Right hindlimb (tissue), 1 donor: ENCODE results near the gene SLC52A3.
A peak's percentile ranks its signal among the peaks of the same experiment; 100 is the strongest.
"Not testable (repeated sequence)": the region's sequence is repeated elsewhere in the genome, so short reads cannot be mapped to it uniquely, and the experiment has no call there.

Experiments
- DNase-seq: peaks from one replicate; pipeline ENCODE4 v3.0.0-alpha.2; 2018

SLC52A3 gene

DNA sequence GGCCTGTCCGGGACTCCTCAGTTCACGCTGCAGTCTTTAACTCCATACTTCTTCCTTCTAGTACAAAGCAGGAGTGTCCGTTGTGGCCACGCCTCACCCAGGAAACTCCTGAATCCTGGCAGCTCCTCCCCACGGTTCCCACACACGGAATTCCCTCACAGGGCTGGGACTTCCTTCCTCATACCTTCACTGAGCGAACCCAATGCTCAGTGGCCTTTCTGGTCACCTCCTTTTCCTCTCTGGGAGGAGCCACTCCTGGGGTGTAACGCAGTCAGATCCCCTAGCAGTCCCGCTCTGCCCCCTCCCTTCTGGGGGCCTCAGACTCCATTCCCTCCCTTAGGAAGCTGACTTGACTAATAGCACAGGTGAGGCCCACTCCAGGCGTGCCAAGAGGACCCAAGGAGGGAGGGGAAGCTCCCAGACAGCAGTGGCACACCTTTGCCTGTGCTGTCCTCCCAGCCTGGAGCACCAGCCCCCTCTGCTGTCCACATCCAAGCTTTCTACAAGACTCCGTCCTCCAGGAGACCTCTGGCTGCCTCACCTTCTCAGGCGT is at the start of gene SLC52A3:
Gene SLC52A3 (minus strand): TSS at position 75 of the 553 bp plus-strand sequence. CDS start 2,726 bp downstream, outside the sequence.
- no peak for DNase-seq

DNA sequence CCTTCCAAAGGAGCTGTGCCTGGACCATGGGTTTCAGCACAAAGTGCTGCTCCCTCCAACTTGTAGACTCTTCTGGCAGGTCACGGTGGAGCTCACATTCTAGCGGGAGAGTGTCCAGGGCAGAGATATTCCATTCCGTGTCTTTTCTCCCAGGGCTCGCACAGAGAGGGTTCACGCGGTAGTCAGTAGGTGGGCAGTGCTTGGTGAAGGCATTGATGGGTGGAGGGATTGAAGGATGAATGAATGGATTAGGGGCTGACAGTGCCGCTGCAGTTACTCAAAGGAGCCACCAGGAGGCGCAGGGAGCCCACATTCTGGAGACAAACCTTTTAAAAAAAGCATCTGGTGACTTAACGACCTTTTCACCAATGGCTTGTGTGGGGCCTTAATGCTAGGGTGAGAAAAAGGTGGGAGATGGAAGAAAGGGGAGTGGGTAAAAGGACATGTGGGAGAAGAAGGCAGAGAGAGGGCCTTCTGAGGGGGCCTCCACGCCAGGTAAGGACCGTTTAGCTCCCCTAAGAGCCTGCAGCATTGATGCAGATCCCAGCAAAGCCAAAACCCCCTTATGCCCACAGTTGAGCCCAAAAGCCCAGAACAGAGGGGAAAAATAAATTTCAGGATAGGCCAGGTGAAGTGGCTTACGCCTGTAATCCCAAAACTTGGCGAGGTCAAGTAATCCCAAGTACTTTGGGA is 47.8 kb upstream of the SLC52A3 start:
- DNase-seq, result peak; percentile 51

DNA sequence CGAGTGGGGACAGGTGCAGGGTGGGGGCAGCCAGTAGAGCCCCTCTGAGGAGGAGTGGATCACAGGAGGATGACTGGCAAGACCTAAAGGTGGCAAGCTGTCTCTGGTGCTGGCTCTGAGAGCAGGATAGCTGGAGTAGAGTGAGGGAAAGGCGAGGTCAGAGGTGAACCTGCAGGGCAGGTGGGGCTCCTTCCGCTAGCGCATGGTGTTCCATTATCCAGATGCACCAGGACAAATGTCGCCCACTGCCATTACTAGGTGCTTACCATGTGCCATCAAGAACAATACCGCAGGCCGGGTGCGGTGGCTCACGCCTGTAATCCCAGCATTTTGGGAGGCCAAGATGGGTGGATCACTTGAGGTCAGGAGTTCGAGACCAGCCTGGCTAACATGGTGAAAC is 46.9 kb upstream of the SLC52A3 start:
- no peak for DNase-seq

DNA sequence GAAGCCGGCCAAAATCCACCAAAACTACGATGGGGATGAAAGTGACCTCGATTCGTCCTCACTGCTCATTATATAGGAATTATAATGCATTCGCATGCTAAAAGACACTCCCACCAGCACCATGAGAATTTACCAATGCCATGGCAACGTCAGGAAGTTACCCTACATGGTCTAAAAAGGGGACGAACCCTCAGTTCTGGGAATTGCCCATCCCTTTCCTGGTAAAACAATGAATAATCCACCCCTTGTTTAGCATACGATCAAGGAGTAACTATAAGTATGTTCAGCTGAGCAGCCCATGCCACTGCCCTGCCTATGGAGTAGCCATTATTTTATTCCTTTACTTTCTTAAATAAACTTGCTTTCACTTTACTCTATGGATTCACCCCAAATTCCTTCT is 45.1 kb upstream of the SLC52A3 start:
- DNase-seq, result no peak

GRCh38 chr20:812435-812814 is 44.1 kb upstream of the SLC52A3 start:
- DNase-seq, result not testable (repeated sequence)

DNA sequence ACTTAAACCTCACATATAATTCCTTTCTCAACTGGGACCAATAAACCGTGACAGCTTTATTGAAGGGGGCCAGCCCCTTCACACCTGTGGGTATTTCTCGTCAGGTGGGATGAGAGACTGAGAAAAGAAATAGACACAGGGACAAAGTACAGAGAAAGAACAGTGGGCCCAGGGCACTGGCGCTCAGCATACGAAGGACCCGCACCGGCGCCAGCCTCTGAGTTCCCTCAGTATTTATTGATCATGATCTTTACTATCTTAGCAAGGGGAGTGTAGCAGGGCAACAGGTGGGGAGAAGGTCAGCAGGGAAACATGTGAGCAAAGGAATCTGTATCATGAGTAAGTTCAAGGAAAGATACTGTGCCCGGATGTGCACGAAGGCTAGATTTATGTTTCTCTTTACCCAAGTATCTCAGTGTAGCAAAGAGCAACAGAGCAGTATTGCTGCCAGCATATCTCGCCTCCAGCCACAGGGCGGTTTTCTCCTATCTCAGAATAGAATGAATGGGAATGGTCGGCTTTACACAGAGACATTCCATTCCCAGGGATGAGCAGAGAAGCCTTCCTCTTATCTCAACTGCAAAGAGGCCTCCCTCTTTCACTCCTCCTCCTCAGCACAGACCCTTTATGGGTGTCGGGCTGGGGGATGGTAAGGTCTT is 43.6 kb upstream of the SLC52A3 start:
- not testable (repeated sequence) for DNase-seq

- DNase-seq, result no peak
Observed at GRCh38 chr20:805713-806112, 37.4 kb upstream of the SLC52A3 start.

GRCh38 chr20:801678-802077 is 33.4 kb upstream of the SLC52A3 start:
- no peak for DNase-seq

DNA sequence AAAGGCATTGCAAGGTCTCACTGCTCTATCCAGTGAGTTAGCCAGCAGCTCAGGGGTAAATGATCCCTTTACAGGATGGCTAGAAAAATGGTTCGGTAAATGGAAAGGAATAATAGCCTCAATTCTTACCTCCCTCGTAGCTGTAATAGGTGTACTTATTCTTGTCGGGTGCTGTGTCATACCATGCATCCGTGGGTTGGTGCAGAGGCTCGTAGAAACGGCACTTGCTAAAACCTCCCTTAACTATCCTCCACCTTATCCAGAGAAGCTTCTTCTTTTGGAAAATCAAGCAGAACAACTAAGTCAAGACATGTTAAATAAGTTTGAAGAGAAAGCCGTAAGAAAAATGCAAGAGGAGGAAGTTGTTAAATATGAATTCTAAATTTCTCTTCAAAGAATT is 31.7 kb upstream of the SLC52A3 start:
- DNase-seq, result not testable (repeated sequence)

GRCh38 chr20:798746-799145 is 30.4 kb upstream of the SLC52A3 start:
- not testable (repeated sequence) for DNase-seq

GRCh38 chr20:796921-797320 is 28.6 kb upstream of the SLC52A3 start:
- DNase-seq, result no peak

DNA sequence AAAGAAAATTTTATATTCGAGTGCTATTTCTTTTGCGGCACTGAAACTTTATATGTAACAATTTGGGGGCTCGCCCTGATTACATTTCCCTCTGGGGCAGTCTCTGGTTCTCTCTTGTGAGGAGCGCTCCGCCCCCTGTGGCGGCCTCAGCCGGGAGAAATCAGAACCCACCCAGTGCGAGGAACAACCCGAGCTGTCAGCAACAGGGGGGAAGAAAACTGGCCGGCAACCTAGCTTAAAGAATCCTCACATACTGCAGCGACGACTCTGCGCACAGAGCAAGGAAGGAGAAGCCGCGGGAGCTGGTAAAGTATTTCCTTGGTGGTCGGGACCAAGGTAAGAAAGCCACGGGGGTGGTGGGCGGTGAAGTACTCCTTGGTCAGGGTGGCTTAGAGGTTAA is 23.9 kb upstream of the SLC52A3 start:
- no peak for DNase-seq

DNA sequence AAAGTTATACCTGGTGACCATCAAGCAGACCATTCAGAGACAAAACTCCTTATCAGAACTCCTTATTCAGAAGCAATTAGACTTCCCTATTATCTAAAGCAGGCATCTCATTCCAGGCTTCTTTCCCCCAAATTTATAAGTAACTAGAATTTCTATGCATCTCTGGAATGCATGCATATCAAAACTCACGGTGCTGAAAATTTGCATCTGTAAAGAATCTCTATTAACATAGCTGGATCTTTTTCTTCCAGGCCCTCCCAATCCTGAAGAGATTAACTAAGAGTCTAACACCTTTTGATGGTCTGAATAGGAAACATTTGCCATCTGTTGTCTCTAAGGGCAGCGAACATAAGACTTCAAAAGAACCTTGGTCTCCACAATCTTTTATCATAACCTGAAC is 22.8 kb upstream of the SLC52A3 start:
- DNase-seq, result no peak

- no peak for DNase-seq
Observed at GRCh38 chr20:787825-788224, 19.5 kb upstream of the SLC52A3 start.

GRCh38 chr20:779771-780170 is 11.5 kb upstream of the SLC52A3 start:
- DNase-seq, result no peak

DNA sequence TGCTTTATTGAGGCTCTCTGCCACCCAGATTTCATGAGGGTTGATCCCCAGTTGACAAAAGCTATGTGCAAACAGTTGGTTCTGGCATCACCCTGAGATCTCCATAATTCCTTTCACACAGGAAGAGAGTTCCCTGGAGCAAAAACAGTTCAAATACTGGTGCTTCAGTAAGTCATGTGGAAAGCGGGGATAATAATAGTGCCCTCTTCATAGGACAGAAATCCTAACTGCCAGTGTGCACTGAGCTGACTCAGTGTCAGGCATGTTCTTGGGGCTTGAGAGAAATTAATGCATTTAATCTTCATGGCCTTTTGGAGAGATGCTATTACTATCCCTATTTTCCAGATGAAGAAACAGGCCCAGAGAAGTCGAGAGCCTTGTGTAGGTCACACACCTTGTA is 7.9 kb upstream of the SLC52A3 start:
- DNase-seq, result no peak

- DNase-seq, result no peak
Observed at GRCh38 chr20:775679-776135, 7.4 kb upstream of the SLC52A3 start.

GRCh38 chr20:774660-775057 is 6.4 kb upstream of the SLC52A3 start:
- DNase-seq, result no peak

- DNase-seq, result no peak
Observed at GRCh38 chr20:774016-774659, 5.8 kb upstream of the SLC52A3 start.

GRCh38 chr20:772806-773205 is 4.5 kb upstream of the SLC52A3 start:
- DNase-seq, result no peak

GRCh38 chr20:771741-772464 is 3.6 kb upstream of the SLC52A3 start:
- DNase-seq, result no peak

GRCh38 chr20:770691-771090 is 2.4 kb upstream of the SLC52A3 start:
- DNase-seq, result no peak

DNA sequence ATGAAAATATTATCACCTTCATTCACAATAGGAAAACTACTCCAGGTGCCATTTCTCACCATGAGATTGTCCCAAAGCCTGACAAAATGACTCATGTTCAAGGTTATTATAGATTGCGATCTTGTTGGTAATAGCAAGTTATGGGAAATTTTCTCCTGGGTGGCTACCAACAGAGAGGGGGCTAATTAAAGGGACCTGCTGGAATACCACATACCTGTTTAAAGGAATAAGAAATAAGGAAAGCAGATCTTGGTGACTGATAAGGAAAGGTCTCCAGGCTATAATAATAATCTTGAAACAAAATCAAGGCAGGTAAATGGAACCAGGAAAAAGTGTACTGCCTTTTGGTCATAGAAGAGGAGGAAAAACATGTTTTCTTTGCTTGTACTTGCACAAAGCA is 1.4 kb downstream of the SLC52A3 start:
- DNase-seq, result no peak
